Thoracic aorta (tissue), 2 donors: ENCODE results near the gene LYRM9. TPM values are rescaled to one million over a fixed set of nuclear protein-coding genes. Genes with fewer than 3 reads are reported as not detected.
"Not testable (repeated sequence)": the region's sequence is repeated elsewhere in the genome, so short reads cannot be mapped to it uniquely, and the experiment has no call there.

ENCODE experiments used
- ATAC-seq: fragments of 150-250 bp; one replicate; pipeline ENCODE4 v1.8.0; 2017; ENCODE audit warnings: low read depth; ENCODE audit not compliant: insufficient number of reproducible peaks, low FRiP score
- DNase-seq: peaks from one replicate; pipeline ENCODE4 v3.0.0-alpha.2; 2020; ENCODE audit warnings: low spot score
- H3K27ac ChIP-seq, 2 donors: fragments of 200-600 bp; sonication (generic); 1 replicate in 1 of 2; 2 replicates in 1 of 2; pipeline ENCODE4 v1.5.1; 2016; ENCODE audit warnings: mild to moderate bottlenecking in 2 of 2, moderate library complexity in 2 of 2
- H3K27me3 ChIP-seq: fragments of 200-600 bp; sonication (generic); replicated peaks from 2 replicates; pipeline ENCODE4 v1.6.0; 2016; ENCODE audit warnings: mild to moderate bottlenecking; ENCODE audit not compliant: insufficient read depth
- H3K36me3 ChIP-seq: fragments of 200-600 bp; sonication (generic); one replicate; pipeline ENCODE4 v1.5.1; 2016
- H3K4me1 ChIP-seq, 2 donors: fragments of 200-600 bp; sonication (generic); 1 replicate in 1 of 2; 2 replicates in 1 of 2; pipeline versions ENCODE4 v1.5.1 to v1.6.0; 2016; ENCODE audit warnings: low read depth in 2 of 2, mild to moderate bottlenecking in 1 of 2; ENCODE audit not compliant: control insufficient read depth in 1 of 2
- H3K4me3 ChIP-seq: fragments of 200-600 bp; sonication (generic); 2 replicates; pipeline ENCODE4 v1.5.1; 2016; ENCODE audit warnings: mild to moderate bottlenecking
- H3K9me3 ChIP-seq: fragments of 200-600 bp; sonication (generic); 2 replicates; pipeline ENCODE4 v1.5.1; 2016
- CTCF ChIP-seq: fragments of 200-600 bp; sonication (generic); IDR thresholded peaks from one replicate; pipeline ENCODE4 v1.5.1; 2019; ENCODE audit warnings: antibody characterized with exemption
- total RNA-seq, 2 donors: library from RNA; depleted of rRNA; stranded (reverse); fragments of >200 nt; gene quantifications; one replicate each; pipeline versions ENCODE4 v1.1.0 to v1.2.3, GENCODE V29; 2016

LYRM9 gene
- total RNA-seq, 2 donors from 2014 or later: 10.6 to 27.2 TPM

GRCh38 chr17:27917000-27917399 is 23.8 kb upstream of the LYRM9 start:
- no peaks in the 10 kb centered on the region for H3K27me3 ChIP-seq
- no peaks in the 10 kb centered on the region for H3K9me3 ChIP-seq
- no peak for TF ChIP-seq CTCF
- no peak overlapping the region for H3K4me3 ChIP-seq
- no peak overlapping the region for H3K27ac ChIP-seq
- no peaks in the 10 kb centered on the region for H3K4me1 ChIP-seq
- H3K36me3 ChIP-seq: no peaks in the 10 kb centered on the region
- ATAC-seq (no peak), DNase-seq (no peak)

GRCh38 chr17:27915709-27916108 is 22.5 kb upstream of the LYRM9 start:
- Histone ChIP-seq H3K4me1 (no peaks in the 10 kb centered on the region), H3K27ac (no peak overlapping the region), H3K9me3 (no peaks in the 10 kb centered on the region), H3K4me3 (no peak overlapping the region), H3K27me3 (no peaks in the 10 kb centered on the region), H3K36me3 (no peaks in the 10 kb centered on the region)
- TF ChIP-seq CTCF: no peak
- no peak for ATAC-seq
- no peak for DNase-seq

GRCh38 chr17:27914382-27914781 is 21.2 kb upstream of the LYRM9 start:
- ATAC-seq (no peak), DNase-seq (no peak)
- Histone ChIP-seq H3K27me3 (no peaks in the 10 kb centered on the region), H3K36me3 (no peaks in the 10 kb centered on the region), H3K27ac (no peak overlapping the region), H3K9me3 (no peaks in the 10 kb centered on the region), H3K4me1 (no peaks in the 10 kb centered on the region), H3K4me3 (no peak overlapping the region)
- no peak for TF ChIP-seq CTCF

- Histone ChIP-seq H3K4me3 (no peak overlapping the region), H3K4me1 (no peaks in the 10 kb centered on the region), H3K27ac (no peak overlapping the region), H3K27me3 (no peaks in the 10 kb centered on the region), H3K36me3 (no peaks in the 10 kb centered on the region), H3K9me3 (no peaks in the 10 kb centered on the region)
- DNase-seq: no peak
- ATAC-seq: no peak
- TF ChIP-seq CTCF: no peak
Observed at GRCh38 chr17:27912964-27913363, 19.8 kb upstream of the LYRM9 start.

GRCh38 chr17:27912299-27912698 is 19.1 kb upstream of the LYRM9 start:
- not testable (repeated sequence) for H3K27me3 ChIP-seq, H3K27ac ChIP-seq, H3K9me3 ChIP-seq, H3K4me1 ChIP-seq, H3K4me3 ChIP-seq, H3K36me3 ChIP-seq, DNase-seq, ATAC-seq

- Histone ChIP-seq H3K36me3 (no peaks in the 10 kb centered on the region), H3K27ac (no peak overlapping the region), H3K4me3 (no peak overlapping the region), H3K27me3 (no peaks in the 10 kb centered on the region), H3K4me1 (no peaks in the 10 kb centered on the region), H3K9me3 (no peaks in the 10 kb centered on the region)
- ATAC-seq (no peak), DNase-seq (no peak)
- no peak for TF ChIP-seq CTCF
Observed at GRCh38 chr17:27907976-27908558, 14.9 kb upstream of the LYRM9 start.
